ENCODE measurements around the gene CDSN.

DNA sequence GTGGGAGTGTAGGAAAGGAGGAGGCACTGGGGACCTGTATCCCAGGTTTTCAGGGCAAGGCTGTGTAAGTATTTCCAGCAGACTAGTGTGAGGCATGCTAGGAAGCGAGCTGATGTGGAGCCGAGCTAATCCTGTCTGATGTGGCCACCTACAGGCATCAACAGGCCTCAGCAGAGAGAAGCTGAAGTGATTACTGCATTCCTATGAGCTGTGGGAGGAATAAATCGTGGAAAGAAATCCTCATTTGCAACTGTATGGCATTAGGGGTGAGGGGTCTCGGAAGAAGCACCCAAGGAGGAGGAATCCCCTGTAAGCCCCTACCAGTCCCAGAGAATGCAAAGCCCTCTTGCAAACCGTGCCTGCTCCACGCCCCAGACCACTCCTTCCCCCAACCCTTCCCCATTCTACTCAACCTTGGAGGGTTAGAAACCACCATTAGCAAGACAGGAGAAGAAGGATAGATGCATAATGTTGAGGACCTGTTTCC is 49.5 kb downstream of the CDSN start:
- TF ChIP-seq, protein P1, sequence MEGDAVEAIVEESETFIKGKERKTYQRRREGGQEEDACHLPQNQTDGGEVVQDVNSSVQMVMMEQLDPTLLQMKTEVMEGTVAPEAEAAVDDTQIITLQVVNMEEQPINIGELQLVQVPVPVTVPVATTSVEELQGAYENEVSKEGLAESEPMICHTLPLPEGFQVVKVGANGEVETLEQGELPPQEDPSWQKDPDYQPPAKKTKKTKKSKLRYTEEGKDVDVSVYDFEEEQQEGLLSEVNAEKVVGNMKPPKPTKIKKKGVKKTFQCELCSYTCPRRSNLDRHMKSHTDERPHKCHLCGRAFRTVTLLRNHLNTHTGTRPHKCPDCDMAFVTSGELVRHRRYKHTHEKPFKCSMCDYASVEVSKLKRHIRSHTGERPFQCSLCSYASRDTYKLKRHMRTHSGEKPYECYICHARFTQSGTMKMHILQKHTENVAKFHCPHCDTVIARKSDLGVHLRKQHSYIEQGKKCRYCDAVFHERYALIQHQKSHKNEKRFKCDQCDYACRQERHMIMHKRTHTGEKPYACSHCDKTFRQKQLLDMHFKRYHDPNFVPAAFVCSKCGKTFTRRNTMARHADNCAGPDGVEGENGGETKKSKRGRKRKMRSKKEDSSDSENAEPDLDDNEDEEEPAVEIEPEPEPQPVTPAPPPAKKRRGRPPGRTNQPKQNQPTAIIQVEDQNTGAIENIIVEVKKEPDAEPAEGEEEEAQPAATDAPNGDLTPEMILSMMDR (IDR thresholded peaks at IDR 0.05; ENCODE audit: poor library complexity), result peak; percentile 73
- TF ChIP-seq EZH2 (IDR thresholded peaks at IDR 0.05; ENCODE audit: borderline replicate concordance), result no peak
